ENCODE results near the gene NNMT. TPM values are rescaled to one million over a fixed set of nuclear protein-coding genes. Genes with fewer than 3 reads are reported as not detected.

Gene NNMT
- total RNA-seq, 6 donors from 2014 or later: 93.4 to 383 (median 208) TPM

GRCh38 chr11:114284914-114285313 is 11.3 kb upstream of the NNMT start:
- Histone ChIP-seq H3K27ac (no peak overlapping the region), H3K4me3 (no peak overlapping the region), H3K27me3 (no peaks in the 10 kb centered on the region), H3K4me1 (peaks cover 13 to 29% (median 17%) of the 10 kb centered on the region in 4 donors), H3K9me3 (no peaks in the 10 kb centered on the region), H3K36me3 (no peaks in the 10 kb centered on the region)
- TF ChIP-seq POLR2AphosphoS5 (IDR thresholded peaks at IDR 0.05): no peak
- no peak for TF ChIP-seq POLR2A (IDR thresholded peaks at IDR 0.05)
- no peak for TF ChIP-seq EP300 (IDR thresholded peaks at IDR 0.05)
- no peak for TF ChIP-seq CTCF (IDR thresholded peaks at IDR 0.05)
- ATAC-seq (ENCODE audit: low FRiP score in 2 of 2): no peak
- no peak for DNase-seq
- 93 to 94% methylated on average over 7 of the region's 7 CpGs for WGBS, 2 donors

- Histone ChIP-seq H3K4me1 (peaks cover 8 to 22% (median 11%) of the 10 kb centered on the region in 4 donors), H3K4me3 (no peak overlapping the region), H3K27ac (no peak overlapping the region), H3K36me3 (no peaks in the 10 kb centered on the region), H3K9me3 (no peaks in the 10 kb centered on the region), H3K27me3 (no peaks in the 10 kb centered on the region)
- WGBS, 2 donors: 71 to 84% methylated on average over 3 of the region's 3 CpGs
- ATAC-seq (ENCODE audit: low FRiP score in 2 of 2) (peak in 1 of 2 donors; percentile 14), DNase-seq (no peak)
- TF ChIP-seq EP300 (IDR thresholded peaks at IDR 0.05) (no peak), POLR2A (IDR thresholded peaks at IDR 0.05) (no peak), POLR2AphosphoS5 (IDR thresholded peaks at IDR 0.05) (no peak), CTCF (IDR thresholded peaks at IDR 0.05) (no peak)
Observed at GRCh38 chr11:114285599-114285998, 10.6 kb upstream of the NNMT start.

- H3K4me3 ChIP-seq: no peak overlapping the region
- H3K27ac ChIP-seq: no peak overlapping the region
- H3K4me1 ChIP-seq: peaks cover 7 to 22% (median 11%) of the 10 kb centered on the region in 4 donors
- no peaks in the 10 kb centered on the region for H3K36me3 ChIP-seq
- no peaks in the 10 kb centered on the region for H3K9me3 ChIP-seq
- 93 to 96% methylated on average over 3 of the region's 3 CpGs for WGBS, 2 donors
- DNase-seq (no peak), ATAC-seq (ENCODE audit: low FRiP score in 2 of 2) (no peak)
- no peaks in the 10 kb centered on the region for H3K27me3 ChIP-seq
- no peak for TF ChIP-seq POLR2AphosphoS5 (IDR thresholded peaks at IDR 0.05)
- TF ChIP-seq EP300 (IDR thresholded peaks at IDR 0.05): no peak
- no peak for TF ChIP-seq POLR2A (IDR thresholded peaks at IDR 0.05)
- TF ChIP-seq CTCF (IDR thresholded peaks at IDR 0.05): no peak
Observed at GRCh38 chr11:114286229-114286628, 10.0 kb upstream of the NNMT start.

- no peaks in the 10 kb centered on the region for H3K9me3 ChIP-seq
- H3K27me3 ChIP-seq: no peaks in the 10 kb centered on the region
- no peak overlapping the region for H3K27ac ChIP-seq
- H3K4me1 ChIP-seq: peaks cover 9 to 16% (median 13%) of the 10 kb centered on the region in 4 donors
- DNase-seq (no peak), ATAC-seq (ENCODE audit: low FRiP score in 2 of 2) (no peak)
- WGBS, 2 donors: 89 to 93% methylated on average over 2 of the region's 2 CpGs
- H3K4me3 ChIP-seq: no peak overlapping the region
- H3K36me3 ChIP-seq: no peaks in the 10 kb centered on the region
- TF ChIP-seq POLR2AphosphoS5 (IDR thresholded peaks at IDR 0.05) (no peak), EP300 (IDR thresholded peaks at IDR 0.05) (no peak), POLR2A (IDR thresholded peaks at IDR 0.05) (no peak), CTCF (IDR thresholded peaks at IDR 0.05) (no peak)
Observed at GRCh38 chr11:114287154-114287553, 9.0 kb upstream of the NNMT start.

GRCh38 chr11:114288136-114288535 is 8.1 kb upstream of the NNMT start:
- no peak overlapping the region for H3K27ac ChIP-seq
- peaks cover 17 to 25% (median 22%) of the 10 kb centered on the region in 4 donors for H3K4me1 ChIP-seq
- no peaks in the 10 kb centered on the region for H3K9me3 ChIP-seq
- ATAC-seq (ENCODE audit: low FRiP score in 2 of 2): no peak
- no peak overlapping the region for H3K4me3 ChIP-seq
- no peaks in the 10 kb centered on the region for H3K36me3 ChIP-seq
- 37 to 40% methylated on average over 2 of the region's 2 CpGs for WGBS, 2 donors
- H3K27me3 ChIP-seq: no peaks in the 10 kb centered on the region
- TF ChIP-seq POLR2A (IDR thresholded peaks at IDR 0.05): no peak
- TF ChIP-seq POLR2AphosphoS5 (IDR thresholded peaks at IDR 0.05): no peak
- TF ChIP-seq CTCF (IDR thresholded peaks at IDR 0.05): no peak
- TF ChIP-seq EP300 (IDR thresholded peaks at IDR 0.05): no peak
- no peak for DNase-seq
